Cortex of kidney (tissue), 1 donor: ENCODE data around the gene TMEM62.
A peak's percentile ranks its signal among the peaks of the same experiment; 100 is the strongest.
"Not testable (repeated sequence)": the region's sequence is repeated elsewhere in the genome, so short reads cannot be mapped to it uniquely, and the experiment has no call there.

Experiments used
- DNase-seq: peaks from one replicate; lab custom pipeline; 2025; lab: John Stamatoyannopoulos, UW

Gene TMEM62

DNA sequence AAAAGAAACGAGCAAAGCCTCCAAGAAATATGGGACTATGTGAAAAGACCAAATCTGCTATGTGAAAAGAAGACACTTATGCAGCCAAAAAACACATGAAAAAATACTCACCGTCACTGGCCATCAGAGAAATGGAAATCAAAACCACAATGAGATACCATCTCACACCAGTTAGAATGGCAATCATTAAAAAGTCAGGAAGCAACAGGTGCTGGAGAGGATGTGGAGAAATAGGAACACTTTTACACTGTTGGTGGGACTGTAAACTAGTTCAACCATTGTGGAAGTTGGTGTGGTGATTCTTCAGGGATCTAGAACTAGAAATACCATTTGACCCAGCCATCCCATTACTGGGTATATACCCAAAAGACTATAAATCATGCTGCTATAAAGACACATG, 43.8 kb downstream of the TMEM62 start:
- DNase-seq: not testable (repeated sequence)

DNA sequence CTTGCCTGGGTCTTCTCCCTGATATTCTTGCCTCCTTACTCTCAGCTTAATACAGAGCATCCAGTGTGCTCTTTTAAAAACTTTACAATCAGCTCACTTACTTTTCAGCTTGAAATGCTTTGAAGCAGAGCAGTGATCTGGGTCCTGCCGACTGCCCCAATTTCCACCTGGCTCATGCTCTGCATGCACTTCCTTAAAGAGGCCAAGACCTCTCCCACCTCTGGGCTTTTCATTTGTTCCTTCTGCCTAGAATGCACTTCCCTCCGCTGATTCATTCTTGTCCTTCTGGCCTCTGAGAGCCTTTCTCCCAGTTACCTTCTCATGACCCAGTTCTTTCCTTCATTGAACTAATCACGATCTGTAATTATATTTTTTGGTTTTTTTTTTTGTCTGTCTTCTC, 49.9 kb downstream of the TMEM62 start:
- DNase-seq: no peak

DNA sequence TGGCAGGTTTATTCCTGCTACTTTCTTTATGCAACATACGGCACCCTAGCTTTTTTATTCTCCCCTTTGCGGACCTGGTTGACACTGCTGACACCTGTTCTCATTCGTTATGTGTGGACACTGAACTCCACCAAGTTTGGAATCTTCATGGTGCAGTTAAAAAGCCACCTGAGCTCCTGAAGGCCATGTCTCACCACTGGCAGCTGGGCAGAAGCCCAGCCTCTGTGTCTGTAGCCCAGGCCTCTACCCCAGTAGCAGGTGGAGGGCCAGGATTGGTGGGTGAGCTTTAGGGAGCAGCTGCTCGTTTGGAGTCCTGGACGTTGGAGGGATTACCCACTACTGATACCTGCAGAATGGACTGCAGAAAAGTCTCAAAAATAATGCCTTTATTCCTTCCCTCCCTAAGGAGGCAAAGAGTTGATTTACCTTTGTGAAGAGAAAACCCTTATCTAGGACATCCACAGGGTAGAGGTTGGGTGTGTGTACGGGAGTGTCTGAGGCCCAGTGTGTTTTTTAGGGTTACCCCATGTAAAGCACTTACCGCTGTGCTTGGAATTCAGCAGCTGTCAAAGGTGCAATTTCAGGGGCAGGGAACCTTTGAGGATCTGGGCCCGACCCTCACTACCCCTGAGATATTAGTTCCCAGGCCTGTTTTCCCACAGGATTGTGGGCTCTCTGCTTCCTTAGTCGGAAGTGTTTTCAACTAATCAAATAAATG, 51.2 kb downstream of the TMEM62 start:
- no peak for DNase-seq

DNA sequence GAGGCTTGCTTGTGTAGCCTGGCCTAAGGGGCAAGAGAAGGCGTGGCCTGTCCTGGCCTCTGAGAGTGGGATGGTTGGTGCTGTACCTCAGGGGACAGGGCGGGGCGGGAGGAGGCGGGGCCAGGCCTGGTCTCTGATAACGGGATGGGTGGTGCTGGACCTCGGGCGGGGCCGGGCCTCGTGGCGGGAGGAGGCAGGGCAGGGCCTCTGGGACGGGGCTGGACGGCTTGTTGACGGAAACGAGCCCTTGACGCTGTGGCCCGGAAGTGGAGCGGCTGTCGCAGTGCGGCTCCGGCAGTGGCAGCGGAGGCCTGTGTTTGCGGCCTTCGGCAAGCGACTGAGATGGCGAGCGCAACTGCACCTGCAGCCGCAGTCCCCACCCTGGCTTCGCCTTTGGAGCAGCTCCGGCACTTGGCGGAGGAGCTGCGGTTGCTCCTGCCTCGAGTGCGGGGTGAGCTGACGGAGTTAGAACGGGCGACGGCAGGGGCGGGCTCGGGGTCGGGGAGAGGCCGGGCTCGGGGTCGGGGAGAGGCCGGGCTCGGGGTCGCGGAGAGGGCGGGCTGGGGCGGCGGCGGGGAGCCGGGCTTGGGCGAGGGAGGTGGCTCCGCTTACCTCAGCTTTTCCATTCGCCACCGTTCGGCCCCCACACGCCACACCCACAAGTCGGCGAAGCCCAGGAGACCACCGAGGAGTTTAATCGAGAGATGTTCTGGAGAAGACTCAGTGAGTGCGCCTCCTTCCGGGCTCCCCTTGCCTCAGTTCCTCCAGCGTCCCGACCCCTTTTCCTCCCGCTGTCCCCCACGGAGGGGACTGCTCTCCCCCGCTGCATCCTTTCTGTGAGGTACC, 52.0 kb downstream of the TMEM62 start, which contains the start of gene CCNDBP1:
Gene CCNDBP1 (plus strand): TSS at position 247 of the 846 bp plus-strand sequence. CDS start 96 bp downstream, at position 343.
- DNase-seq: peak; percentile 64

DNA sequence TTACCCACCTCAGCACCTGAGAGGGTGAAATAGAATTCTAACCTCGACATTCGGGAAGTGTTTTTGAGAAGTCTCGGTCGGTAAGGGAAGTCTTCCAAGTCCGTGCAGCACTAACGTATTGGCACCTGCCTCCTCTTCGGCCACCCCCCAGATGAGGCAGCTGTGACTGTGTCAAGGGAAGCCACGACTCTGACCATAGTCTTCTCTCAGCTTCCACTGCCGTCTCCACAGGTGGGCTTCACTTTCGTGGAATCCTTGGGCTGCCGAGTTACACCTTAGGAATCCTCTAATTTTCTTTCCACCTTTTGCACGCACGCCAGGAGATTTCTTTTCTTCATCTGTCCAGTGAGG, 52.6 kb downstream of the TMEM62 start:
- no peak for DNase-seq

DNA sequence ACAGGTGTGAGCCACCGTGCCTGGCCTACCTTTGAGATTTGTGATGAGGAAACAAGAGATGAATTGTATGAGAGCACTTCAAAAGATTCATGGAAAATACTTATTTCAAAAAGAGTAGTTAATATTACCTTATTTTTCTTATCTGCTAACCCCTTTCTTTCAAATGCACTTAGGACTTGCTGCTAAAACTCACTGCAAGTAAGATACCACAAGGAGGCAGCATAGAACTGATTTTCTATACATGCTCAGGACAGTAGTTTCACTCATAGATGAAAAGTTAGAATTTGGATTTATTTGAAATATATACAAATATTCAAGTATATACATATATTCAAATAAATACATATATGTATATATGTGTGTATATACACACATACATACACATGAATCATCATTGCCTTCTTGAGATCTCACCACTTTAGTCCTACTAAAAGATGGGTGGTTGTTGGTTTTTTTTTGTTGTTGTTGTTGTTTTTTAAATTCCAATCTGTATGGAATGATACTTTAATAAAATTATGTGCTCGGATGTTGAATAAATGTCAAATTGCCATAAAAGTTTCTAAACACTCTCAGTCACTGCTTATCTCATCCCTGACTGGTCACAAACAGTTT, 54.3 kb downstream of the TMEM62 start:
- no peak for DNase-seq

DNA sequence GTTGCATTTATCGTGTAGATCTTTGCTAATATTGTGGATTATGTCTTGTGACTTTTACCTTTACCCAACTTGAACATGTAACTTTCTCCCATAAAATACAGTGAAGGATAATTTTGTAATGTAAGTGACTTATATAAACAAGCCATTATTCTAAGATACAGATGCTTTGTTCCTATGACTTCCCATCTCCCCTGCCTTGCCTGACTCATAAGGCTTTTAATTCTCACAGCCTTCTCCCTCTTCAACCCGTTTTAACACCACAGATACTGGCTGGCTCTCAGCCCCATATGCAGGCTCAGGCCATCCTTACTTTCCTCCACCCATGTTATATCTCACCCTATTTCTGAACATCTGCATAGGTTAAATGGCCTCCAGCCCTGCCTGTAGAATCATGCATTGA, 55.9 kb downstream of the TMEM62 start:
- no peak for DNase-seq

DNA sequence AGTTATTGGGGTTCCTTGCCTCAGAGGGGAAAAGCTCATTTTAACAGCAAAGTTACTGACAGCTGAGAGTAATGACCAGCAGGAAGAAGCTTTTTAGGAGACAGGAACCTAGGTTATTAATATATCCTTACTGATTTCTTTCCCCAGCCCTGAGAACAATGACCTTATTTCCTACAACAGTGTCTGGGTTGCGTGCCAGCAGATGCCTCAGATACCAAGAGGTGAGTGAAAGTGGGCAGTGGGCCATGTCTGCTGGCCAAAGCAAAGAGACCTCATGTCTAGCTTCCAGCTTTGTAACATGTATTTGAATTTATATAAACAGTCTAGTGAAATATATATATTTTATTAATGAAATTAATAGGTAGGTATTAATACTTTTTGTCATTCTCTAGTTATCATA, 56.8 kb downstream of the TMEM62 start:
- DNase-seq: no peak

DNA sequence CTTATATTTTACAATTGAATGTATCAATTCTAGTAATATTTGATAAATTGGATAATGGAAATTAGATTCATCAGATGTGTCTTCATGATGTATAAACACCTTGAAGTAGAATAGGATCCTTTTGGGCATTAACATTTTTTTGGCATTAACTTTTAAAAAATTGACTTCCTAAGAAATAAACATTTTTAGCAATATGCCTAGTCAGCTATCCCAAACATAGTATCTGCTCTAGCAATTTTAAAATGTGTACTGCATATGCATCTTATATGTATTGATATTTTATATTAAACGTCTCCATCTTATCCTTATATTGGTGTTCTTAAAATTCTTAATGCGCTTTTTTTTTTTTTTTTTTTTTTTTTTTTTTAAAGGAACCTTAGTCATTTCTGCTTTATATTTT, 60.3 kb downstream of the TMEM62 start:
- DNase-seq: no peak

DNA sequence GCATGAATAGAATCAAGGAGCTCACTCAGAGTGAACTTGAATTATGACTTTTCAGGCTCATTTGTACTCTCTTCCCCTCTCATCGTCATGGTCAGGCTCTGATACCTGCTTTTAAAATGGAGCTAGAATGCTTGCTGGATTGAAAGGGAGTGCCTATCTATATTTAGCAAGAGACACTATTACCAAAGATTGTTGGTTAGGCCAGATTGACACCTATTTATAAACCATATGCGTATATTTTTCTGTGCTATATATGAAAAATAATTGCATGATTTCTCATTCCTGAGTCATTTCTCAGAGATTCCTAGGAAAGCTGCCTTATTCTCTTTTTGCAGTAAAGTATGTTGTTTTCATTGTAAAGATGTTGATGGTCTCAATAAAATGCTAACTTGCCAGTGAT, 61.4 kb downstream of the TMEM62 start:
- DNase-seq: no peak

DNA sequence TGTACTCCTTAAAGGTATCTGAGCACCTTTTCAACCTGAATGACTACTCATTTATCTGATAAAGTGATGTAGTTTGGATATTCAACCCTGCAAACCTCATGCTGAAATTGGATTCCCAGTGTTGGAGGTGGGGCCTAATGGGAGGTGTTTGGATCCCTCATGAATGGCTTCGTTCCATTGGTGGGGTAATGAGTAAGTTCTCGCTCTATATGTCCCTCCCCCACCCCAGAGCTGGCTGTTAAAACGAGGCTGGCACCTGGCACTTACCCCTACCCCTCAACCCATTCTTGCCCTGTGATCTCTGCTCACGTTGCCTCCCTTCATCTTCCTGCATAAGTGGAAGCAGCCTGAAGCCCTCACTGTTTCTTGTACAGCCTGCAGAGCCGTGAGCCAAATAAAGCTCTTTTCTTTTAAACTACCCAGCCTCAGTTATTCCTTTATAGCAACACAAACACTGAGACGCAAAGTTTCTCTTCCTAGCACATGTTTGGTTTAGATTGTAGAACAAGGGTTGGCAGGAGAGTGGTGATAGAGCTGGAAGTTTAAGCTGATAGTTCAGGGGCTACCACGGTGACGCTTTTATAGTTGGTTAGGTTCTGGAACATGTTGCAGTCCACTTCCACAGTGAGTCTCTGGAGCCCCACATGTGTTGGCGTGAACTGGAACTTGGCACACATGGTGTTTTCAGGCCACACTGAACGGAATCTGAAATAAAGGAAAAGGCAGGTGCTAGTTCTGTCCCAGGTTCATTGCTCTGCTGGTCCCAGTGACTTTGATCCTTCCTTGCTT, 63.6 kb downstream of the TMEM62 start:
- no peak for DNase-seq

DNA sequence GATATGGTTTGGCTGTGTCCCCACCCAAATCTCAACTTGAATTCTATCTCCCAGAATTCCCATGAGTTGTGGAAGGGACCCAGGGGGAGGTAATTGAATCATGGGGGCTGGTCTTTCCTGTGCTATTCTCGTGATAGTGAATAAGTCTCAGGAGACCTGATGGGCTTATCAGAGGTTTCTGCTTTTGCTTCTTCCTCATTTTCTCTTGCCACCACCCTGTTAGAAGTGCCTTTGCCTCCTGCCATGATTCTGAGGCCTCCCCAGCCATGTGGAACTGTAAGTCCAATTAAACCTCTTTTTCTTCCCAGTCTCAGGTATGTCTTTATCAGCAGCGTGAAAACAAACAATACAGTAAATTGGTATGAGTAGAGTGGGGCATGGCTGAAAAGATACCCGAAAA, 64.4 kb downstream of the TMEM62 start:
- DNase-seq: not testable (repeated sequence)

DNA sequence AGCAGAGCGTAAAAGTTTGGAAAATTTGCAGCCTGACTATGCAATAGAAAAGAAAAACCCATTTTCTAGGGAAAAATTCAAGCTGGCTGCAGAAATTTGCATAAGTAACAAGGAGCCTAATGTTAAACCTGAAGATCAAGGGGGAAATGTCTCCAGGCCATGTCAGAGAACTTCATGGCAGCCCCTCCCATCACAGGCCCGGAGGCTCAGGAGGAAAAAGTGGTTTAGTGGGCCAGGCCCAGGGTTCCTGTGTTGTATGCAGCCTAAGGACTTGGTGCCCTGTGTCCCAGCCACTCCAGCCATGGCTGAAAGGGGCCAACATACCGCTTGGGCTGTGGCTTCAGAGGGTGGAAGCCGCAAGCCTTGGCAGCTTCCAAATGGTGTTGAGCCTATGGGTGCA, 65.2 kb downstream of the TMEM62 start:
- DNase-seq: not testable (repeated sequence)

DNA sequence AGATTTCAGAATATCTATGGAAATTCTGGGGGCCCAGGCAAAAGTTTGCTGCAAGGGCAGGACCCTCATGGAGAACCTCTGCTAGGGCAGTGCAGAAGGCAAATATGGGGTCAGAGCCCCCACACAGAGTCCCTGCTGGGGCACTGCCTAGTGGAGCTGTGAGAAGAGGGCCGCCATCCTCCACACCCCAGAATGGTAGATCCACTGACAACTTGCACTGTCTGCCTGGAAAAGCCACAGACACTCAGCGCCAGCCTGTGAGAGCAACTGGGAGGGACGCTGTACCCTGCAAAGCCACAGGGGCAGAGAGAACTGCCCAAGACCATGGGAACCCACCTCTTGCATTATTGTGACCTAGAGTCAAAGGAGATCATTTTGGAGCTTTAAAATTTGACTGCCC, 65.6 kb downstream of the TMEM62 start:
- no peak for DNase-seq

DNA sequence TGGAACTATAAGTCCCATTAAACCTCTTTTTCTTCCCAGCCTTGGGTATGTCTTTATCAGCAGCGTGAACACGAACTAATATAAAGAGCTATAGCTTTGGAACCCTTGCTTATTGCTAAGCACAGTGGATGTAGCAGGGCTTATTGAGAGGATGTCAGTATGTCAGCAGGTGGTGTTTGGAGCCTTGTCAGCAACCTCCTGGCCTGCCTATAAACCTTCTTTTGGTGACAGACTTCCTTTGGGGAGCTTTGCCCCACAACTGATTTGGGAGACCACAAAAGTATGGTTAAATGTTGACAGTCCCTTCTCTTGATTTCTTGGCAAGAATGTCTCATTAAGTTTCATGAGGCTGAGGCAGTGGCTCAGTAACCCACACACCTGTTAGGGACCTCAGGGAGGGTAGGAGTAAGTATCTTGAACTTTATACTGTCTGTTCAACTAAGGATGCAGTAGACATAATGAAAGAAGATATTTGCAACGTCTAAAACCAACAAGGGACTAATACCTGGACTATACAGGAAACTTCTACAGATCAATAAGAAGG, 66.6 kb downstream of the TMEM62 start:
- DNase-seq: no peak

DNA sequence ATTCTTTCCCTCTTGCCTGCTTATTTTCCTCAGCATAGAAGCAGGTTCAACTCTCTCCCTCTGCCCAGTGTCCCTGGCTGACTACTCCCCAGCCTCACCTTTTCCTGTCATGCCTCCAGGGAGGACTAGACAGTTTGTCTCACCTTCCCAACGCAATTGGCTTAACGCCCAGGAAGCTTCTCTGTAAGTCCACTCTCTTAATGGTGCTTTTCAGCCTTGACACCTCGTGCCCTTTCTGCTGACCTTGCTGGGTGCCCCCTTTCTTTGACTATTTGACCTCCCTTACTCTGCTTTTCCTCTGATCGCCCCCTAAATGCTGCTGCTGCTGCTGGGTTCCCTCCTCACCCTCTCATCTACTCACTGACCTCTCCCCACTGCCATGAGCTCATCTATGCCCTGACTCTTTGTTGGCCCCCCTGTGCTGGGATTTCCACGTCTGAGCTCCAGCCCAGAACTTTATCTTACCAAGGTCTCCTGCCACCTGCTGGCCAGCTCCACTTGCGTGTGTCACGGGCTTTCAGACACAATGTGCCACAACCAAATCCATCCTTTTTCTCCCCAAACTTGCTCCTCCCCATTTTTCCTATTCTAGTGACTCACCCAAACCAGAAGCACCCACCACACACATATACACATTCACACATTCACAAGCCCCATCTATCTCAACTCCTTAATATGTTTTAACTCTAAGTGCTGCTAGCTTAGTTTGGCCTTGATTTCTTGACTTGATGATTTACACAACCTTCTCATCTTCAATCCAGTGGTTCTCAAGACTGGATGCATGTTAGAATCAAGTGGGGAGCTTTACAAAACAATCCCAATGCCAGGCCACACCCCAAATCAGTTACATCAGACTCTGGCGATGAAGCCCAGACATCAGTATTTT, 70.9 kb downstream of the TMEM62 start:
- no peak for DNase-seq

DNA sequence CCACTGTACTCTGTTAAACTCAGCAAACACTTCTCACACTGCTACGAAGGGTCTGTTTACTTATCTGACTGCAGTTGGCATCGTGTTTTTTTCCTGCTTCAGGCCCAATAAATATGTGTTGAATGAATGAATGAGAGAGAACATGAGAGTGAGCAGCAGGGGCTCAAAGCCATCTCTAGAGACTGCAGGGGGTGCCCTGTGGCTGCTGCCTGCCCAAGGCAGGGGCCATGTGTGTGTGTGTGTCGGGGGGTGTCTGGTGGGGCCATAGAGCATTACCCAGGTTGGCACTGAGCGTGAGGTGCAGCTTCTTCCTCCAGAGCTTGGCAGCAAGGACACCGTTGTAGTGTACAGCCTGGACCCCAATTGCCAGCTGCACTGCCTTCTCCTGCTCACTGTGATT, 72.7 kb downstream of the TMEM62 start:
- DNase-seq: no peak

DNA sequence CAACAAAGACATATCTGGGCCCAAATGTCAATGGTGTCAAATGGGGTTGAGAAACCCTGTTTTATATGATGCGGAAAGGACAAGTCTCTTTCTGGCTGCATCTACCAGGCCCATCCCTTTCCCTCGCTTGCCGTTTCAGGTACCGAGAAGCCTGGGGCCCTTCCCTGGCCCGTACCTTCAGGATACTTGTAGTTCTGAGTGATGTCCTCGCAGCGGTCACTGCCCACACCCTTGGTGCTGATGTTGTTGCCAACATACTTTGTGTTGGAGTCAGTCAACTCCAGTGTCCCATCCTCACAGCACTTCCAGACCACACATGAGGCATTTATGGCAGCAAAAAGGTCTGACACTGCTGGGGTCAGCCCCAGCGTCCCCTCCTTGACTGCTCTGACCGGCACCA, 73.6 kb downstream of the TMEM62 start:
- no peak for DNase-seq

DNA sequence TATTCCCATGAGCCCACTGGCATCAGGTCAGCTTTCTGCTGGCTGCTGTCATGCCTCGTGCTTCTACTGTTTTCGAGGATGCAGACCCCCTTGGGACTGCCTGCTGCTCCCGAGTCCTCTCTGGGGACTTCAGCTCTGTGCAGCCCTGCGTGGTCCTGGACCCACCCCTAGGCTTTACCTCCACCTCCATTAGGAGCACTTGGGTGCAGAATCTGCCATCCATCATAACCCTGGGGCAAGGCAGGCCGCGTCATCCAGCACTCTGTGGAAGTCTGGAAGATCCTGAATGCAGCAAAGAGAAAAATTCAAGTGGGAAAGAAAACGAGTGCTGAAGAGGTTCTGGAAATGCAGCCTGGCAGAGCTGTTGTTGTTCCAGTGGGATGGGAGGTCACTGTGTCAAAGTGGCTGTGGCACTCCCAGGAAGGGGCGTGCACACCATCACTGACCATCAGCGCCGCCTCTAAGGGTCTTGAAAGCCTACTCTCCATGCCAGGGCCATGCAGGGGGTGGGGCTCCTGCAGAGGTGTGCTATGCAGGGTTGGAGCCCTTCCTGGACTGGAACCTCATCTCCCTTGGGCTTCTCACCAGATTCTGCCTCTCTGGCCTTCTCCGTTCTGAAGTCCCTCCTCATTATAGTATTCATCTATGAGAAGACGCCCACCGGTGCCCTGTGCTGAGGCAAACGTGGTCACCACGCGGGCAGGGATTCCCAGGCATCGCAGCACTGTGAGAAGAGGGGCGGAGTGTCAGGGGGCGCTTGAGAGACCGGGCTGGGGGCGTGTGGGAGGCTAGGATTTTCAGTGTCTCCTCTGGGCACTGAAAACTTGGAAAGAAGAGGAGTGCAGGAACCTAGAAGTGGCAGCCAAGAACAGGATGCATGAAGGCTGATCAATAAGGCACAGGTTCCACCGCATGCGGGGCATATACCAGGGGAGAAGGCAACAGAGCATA, 74.9 kb downstream of the TMEM62 start:
- no peak for DNase-seq
